G401 (cell line): Measurements from ENCODE around the gene ZNF446. TPM values are rescaled to one million over a fixed set of nuclear protein-coding genes. Genes with fewer than 3 reads are reported as not detected.
"Not testable (repeated sequence)": the region's sequence is repeated elsewhere in the genome, so short reads cannot be mapped to it uniquely, and the experiment has no call there.

Experiments
- DNase-seq: peaks from one replicate; pipeline ENCODE4 v3.0.0-alpha.2; 2015; ENCODE audit warnings: low spot score
- in situ Hi-C: cut with HindIII; loops from 2 replicates; pipeline ENCODE4 v1.10.0; 2016; ENCODE audit warnings: low sequenced_read_pairs, mixed read lengths
- total RNA-seq: library from RNA; depleted of rRNA; stranded (reverse); fragments of >200 nt; shearing (Covaris generic); gene quantifications from 2 replicates; pipeline ENCODE4 v1.2.3, GENCODE V29; 2014

Gene ZNF446
- total RNA-seq, 1 experiment from 2014 or later: 12.8 TPM

DNA sequence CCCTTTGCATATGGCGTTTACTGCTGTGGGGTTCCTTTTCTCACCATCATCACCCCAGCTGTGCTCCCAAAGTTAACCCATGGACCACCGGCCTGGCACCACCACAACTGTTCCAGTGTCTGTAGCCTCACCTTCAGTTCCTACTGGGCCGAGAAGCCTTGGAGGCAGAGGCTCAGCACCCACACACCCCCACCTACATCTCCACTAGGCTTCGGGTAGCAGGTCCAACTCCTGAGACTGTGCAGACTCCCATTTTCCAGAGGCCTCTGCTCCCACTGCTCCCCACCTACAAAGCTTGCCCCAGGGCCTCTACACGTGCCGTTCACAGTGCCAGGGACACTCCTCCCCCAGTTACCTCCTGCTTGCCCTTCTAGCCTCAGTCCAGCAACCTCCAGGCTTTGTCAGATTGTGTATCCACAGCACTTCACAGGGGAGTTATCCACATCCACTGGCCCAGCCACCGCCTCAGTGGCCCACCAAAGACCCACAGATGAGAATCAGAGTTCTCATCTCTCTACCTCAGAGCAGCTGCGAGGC lies 21.6 kb downstream of the ZNF446 start:
- no peak for DNase-seq
- in situ Hi-C loops: no loop called here

DNA sequence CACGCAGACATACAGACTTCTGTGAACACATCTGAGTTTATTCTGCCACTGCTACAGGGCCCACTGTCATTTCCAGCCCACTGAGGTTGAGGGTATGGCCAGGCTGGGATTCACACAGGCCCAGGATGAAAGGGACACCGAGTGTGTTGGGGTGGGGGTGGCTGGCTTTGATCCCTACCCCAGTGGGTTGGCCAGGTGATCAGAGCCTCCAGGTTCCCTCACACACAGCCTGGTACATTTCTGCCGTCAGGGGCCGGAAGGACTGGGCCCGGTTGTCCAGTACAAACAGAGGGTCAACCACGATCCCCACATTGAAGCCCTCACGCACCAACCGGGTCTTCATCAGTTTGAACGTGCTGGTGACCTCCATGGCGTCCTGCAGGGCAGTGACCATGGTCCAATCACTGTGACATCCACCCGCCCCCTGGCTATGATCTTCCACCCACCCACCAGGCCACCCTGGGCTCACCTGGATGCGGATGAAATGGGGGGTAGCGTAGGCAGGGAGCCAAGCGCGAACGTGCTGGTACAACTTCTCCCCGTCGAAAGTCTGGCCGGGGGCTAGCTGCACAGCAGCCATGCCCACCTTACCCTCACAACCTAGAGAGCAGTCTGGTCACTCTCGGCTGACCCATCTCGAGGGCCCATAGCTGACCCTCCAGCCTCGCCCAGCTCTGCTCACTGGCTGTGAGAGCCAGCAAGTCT lies 22.3 kb downstream of the ZNF446 start:
- DNase-seq: no peak
- in situ Hi-C loops: no loop called here

DNA sequence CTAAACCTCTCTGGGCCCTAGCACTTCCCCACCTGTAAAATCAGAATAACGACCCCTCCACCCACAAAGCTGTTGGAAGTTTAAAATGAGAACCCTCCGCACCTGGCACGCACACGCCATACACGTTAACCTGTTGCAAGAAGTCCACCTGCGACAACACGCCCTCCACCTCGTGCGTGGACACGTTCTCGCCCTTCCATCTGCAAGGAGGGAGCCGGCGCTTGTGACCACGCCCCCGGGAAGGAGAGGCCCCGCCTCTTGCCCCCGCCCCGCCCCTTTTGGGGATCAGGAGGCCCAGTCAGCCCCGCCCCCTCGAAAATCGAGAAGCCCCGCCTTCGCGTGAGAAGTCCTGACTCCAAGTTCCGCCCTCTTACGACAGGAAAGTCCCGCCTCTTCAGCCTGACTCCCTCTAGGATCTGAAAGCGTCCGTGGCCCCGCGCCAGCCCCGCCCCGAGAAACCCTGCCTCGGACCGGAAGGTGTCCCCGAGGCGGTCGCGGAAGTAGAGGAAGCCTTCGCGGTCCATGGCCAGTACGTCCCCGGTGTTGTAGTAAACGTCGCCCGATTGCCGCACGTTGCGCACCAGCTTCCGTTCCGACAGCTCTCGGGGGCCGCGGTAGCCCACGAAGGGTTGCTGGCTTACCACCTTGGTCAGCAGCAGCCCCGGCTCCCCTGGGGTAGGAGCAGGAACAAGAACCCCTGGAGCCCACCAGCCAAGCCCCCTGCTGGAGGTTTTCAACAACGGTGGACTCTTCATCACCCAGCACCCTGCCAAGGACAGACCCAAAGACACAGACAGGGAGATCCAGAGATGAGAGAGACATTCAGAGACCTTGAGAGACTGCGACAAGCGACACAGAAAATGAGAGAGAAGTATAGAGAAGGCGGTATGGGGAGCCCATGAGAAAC lies 23.1 kb downstream of the ZNF446 start:
- in situ Hi-C loops: no loop called here
- peak; percentile 99 for DNase-seq

DNA sequence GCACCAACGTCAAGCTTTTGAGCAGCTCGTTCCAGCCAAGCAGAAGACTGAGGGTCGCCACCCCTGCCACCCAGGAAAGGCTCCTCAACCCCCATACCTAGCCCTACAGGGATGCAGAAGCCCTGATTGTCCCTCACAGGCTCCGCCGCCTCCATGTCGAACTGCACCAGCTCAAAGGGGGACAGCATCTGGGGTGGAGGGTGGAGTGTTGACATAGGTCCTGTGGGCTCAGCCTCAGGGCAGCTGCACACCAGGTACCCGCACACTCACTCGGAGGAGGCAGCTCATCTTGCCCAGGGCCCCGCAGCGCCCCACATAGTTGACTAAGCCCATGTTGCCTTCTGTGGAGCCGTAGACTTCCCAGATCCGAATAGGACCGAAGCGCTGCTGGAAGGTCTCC lies 24.1 kb downstream of the ZNF446 start:
- no peak for DNase-seq
- in situ Hi-C loops: no loop called here

DNA sequence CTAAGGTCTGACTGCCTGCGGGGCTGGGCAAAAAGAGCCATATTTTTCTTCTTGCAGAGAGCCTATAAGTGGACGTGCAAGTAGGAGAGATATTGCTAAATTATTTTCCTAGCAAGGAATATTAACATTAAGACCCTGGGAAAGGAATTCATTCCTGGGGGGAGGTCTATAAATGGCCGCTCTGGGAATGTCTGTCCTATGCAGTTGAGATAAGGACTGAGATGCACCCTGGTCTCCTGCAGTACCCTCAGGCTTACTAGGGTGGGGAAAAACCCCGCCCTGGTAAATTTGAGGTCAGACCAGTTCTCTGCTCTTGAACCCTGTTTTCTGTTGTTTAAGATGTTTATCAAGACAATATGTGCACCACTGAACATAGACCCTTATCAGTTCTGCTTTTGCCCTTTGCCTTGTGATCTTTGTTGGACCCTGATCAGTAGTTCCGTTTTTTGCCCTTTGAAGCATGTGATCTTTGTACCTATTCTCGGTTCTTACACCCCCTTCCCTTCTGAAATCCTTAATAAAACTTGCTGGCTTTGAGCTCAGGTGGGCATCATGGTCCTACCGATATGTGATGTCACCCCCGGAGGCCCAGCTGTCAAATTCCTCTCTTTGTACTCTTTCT lies 31.6 kb downstream of the ZNF446 start:
- in situ Hi-C loops, DNase-seq: not testable (repeated sequence)

DNA sequence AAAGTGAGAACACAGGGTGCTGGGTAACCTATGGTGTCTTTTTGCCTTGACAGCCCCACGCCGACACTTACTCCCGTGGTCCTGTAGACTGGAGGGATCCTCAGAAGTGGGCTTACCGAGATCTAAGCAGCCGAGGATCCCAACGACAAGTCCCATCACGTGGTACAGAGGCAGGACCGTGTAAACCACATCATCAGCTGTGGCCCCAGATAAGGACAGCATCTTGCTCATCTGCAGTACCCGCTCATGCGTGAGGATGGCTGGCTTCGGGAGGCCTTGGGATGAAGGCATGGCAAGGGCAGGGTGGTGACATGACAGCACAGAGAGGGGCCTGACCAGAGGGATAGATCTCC lies 33.6 kb downstream of the ZNF446 start:
- DNase-seq: no peak
- in situ Hi-C loops: no loop called here

DNA sequence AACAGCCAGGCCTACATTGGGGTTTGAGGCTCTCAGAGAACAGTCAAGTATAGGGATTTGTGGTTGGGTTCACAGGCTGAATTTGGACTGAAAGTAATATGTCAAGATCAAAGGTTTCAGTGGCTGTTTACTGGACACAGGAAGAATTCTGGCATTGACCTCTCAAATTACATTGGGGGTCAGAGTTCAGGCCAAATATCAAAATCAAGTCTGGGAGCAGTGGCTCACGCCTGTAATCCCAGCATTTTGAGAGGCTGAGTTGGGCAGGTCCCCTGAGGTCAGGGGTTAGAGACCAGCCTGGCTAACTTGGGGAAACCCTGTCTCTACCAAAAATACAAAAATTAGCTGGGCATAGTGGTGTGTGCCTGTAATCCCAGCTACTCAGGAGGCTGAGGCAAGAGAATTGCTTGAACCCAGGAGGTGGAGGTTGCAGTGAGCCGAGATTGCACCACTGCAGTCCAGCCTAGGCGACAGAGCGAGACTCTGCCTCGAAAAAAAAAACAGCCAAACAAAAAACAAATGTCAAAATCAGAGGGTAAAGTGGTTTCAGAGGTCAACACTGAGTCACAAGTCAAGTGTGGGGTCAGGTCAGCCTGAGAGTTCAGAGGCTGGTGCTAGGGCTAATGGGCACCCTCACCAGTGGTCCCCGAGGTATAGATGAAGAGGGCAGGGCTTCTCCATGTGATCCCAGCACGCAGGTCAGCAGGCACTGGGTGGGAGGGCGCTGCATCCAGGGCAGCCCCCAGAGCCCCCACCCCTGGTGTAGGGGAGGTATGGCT lies 34.1 kb downstream of the ZNF446 start:
- in situ Hi-C loops: no loop called here
- no peak for DNase-seq

DNA sequence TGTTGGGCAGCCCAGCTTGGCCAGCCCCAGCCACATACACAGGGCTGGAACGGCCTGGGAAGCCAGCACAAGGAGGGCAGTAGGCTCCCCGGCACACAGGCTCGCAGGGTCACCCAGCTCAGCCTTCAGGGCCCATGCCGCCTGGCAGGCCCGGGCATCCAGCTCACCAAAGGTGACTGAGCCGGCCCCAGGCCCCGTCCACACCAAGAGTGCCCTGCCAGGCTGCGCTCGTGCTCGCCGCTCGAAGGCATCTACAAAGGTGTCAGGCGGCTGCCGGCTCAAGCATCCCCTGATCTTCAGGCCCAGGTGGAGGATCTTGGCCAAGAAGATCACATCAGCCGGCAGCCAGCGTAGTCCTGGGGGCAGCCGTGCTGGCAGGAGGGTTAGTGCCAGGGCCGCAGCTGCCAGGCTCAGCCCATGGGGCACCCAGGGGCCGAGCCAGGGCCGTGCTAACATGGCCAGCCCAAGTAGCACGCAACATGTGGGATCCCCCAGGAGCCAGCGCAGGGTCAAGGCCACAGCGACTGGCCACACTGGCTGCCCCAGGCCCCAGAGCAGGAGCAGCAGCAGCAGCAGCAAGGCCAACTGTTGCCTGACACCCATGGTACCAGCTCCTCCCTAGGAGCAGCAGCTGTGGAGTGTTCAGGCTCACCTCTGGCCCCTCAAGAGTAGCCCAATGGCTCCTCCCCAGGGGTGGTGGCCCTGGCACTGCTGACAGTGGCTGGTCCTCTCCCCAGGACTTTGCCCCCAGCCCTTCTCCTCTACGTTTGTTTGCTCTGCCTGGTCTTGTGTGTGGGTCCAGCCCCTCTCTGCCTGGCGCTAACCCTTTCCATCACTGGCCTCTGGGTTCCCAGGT lies 35.4 kb downstream of the ZNF446 start, which contains the start of gene SLC27A5:
TSS of gene SLC27A5 (minus strand) at position 640 of the 856 bp plus-strand sequence. CDS start at position 603, 37 bp downstream.
- DNase-seq: no peak
- in situ Hi-C loops: no loop called here

DNA sequence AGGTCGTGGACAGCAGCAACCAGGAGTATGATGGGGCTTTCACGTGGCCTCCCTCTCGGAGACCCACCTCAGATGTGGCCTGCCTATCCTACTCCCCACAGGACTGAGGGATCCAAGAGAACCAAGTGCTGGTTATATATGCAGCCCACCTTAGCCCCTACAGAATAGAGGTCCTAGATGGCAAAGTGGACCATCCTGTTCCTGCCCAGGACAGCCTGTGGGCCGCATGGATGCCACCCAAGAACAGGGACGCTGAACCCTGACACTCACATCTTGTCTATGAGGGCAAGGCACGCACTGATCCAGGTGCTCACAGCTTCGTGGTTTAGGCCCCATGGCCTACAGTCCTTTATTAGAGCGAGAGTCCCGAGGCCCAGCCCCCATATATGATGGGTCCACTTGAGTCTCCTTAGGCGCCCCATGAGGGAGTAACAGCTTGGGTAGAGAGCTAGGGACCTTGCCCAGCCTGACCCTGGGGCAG lies 37.1 kb downstream of the ZNF446 start:
- DNase-seq: no peak
- in situ Hi-C loops: no loop called here

DNA sequence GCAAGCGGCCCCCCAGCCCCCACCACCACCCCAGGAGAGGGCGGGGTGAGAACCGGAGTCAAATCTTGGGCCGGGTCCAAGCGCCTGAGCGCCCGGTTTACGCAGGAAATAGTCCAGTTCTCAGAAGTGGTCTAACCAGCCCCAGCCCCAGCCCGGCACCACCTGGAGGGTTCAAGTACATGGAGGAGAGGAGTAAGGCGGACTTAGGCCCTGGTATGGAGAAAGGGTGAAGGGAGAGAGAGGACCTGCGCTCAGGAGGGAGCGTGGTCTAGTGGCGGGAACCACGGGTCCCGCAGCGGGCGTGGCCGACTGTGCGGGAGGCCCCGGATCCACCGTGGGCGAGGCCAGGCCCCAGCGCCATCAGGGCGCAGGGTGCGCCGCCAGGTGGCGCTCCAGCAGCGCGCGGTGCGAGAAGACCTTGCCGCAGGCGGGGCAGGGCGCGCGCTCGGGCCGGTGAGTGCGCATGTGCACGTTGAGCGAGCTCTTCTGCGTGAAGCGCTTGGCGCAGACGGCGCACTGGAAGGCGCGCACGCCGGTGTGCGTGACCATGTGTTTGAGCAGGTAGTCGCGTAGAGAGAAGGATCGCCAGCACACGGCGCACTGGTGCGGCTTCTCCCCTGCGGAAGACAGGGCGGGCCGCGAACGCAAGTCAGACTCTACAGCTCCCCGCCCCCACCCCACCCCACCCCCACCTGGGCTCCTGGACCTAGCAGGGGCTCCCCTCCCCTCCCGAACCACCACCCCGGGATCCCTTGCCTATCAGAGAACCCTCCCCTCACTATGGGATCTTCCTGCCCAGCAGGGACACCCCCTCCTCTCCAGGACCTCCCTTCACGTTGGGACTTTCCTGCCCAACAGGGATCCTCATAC lies 37.8 kb downstream of the ZNF446 start:
- in situ Hi-C loops: no loop called here
- DNase-seq: peak; percentile 83

DNA sequence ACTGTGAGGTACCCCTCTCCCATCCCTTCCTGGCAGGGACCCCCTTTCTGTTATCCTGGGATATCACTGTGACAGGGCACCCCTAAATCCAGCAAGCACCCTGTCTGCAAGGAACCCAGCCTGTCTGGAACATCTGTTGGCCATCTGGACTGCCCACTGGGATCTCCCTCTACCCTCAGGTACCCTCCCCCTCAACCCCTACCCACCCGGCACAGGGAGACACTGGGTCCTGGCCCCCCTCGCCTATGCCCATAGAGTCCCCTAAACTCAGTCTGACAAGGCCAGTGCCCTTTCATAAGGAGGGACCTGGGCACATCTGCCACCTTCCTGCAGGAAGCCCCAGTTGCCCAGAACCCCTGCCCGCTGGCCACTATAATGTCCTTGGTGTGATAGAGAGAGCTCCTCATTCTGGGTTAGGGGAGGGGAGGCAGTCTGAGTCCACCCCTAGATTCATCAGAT lies 38.4 kb downstream of the ZNF446 start:
- DNase-seq: no peak
- in situ Hi-C loops: no loop called here

DNA sequence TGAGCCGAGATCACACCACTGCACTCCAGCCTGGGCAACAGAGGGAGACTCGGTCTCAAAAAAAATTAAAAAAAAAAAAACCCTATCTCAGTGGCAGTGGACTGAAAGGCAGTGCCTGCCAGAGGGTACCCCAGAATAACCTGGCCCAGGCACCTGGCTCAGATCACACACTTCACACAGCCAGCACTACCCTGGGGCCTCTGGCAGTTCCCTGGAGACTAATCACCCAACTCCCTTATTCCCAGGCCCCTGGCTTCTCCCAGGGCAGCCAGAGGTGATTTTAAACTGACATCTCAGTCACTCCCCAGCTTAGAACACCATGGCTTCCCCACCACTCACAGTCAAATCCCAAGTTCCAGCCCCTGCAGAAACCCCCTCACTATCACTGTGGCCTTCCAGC lies 39.1 kb downstream of the ZNF446 start:
- no peak for DNase-seq
- in situ Hi-C loops: no loop called here

DNA sequence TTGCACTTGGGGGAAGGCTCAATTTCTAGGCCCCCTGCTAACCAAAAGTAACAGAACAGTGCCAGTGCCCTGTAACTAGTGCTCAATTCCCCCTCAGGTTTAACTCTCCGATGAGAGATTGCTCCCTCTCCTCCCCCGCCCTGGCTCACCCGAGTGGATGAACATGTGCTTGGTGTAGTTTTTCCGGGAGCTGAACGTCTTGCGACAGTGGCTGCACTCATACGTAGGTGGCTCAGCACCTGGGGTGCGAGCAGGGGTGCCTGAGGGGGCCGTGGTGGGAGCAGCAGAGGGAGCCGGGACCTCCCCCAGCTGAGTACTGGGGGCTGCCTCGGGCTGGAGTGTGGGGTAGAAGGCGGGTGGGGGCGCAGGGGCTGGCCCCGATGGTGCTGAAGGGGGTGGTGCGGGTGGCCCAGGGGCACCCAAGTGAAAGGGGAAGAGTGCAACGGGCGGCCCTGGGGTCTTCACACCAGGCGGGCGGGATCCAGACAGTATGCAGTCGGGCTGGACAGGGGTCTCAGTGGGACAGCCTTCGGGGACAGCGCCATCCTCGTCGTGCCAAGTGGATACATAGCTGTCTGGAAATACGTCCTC lies 40.2 kb downstream of the ZNF446 start:
- in situ Hi-C loops: no loop called here
- no peak for DNase-seq

DNA sequence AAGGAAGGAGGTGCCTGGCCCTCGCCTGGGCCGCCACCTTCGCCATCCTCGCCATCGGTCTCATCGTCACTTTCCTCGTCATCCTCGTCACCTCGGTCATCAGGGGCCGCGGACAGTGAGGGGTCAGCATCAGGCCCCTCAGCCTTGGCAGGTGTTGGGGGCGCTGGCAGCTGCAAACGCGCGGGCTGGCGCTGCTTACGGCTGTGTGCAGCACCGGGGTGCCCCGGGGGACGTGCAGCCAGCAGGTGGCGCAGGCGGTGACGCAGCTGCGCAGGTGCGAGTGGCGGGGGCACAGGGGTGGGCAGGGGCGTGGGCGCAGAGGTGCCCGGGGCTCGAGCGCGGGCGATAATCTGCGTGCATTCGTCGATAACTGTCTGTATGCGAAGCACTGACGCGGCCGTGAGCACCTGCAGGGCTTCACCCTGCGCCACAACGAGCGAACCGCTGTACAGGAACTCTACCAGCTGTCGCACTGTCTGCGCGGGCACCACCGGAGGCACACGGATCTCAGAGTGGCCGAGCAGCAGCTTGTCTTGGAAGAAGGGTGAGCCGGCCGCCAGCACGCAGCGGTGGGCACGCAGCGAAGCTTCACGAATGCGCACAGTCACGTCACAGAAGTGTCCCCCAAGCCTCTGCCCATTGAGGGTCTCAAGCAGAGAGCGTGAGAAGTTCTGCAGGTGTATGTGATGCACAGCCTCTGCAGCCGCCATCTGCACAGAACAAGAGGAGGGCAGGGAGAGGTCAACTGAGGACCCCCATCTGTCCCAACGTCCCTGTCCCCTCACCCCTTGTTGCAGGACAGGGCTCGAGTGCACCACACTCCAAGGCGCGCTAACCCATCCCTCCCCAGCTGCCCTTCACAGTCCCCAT lies 41.0 kb downstream of the ZNF446 start:
- DNase-seq: no peak
- in situ Hi-C loops: no loop called here

DNA sequence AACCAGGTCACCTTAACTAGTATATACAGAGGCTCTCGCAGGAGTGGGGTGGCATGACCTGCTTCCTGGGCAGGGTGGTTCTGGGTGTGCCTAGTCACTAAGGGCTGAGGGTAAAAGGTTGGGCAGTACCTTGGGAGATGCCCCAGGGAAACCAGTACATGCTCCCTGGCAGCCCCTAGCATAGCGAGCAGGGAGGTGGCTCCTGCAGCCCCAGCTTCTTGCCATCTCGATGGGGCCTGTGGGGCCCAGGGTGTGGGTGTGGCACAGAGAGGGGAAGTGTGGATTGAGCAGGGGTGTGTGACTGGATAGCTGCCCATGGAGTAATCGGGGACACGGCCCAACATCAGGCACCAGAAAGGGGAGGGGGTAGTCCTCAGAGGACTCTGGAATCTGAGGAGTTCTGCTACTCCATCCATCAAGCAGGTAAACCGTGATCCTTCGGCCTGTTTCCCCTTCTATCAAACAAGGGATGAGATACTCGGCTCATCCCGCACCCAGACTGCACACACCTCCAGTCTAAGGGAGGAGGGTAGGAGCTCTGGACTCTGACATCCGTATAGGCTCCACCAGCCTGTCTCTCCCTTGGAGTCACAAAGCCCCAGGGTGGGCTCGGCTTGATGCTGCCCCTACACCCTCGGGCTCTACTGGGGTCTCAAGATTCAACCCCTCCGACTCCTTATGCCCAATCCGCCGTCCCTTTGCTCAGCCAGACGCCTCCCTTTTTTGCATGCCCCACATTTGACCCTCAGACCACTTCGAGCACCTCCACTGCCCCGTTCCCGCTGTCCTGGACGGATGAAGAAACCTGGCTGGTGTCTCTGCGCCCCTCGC lies 42.3 kb downstream of the ZNF446 start:
- in situ Hi-C loops: no loop called here
- DNase-seq: no peak
